ENCODE measurements around the gene MAP7D3.
"Not testable (repeated sequence)": the region's sequence is repeated elsewhere in the genome, so short reads cannot be mapped to it uniquely, and the experiment has no call there.

Gene MAP7D3

GRCh38 chrX:136251041-136251991 lies at the start of gene MAP7D3:
TSS of gene MAP7D3 (minus strand) at chrX:136251400. CDS start at chrX:136251358, 42 bp downstream.
- peak within 1 kb of the TSS; percentile 70 for H3K4me3 ChIP-seq (ENCODE audit: low read depth, low read length)
- DNase-seq (ENCODE audit: low read depth) = peak; percentile 70
- TF ChIP-seq CTCF (IDR thresholded peaks at IDR 0.05; ENCODE audit: low read depth, low read length) (no peak), POLR2A (IDR thresholded peaks at IDR 0.05; ENCODE audit: extremely low read depth, insufficient read length) (peak; percentile 71), MYC (IDR thresholded peaks at IDR 0.05; ENCODE audit: low read depth, low read length) (no peak)
- TF ChIP-seq, protein P1, sequence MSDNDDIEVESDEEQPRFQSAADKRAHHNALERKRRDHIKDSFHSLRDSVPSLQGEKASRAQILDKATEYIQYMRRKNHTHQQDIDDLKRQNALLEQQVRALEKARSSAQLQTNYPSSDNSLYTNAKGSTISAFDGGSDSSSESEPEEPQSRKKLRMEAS (IDR thresholded peaks at IDR 0.05; ENCODE audit: low read depth, low read length) = no peak

DNA sequence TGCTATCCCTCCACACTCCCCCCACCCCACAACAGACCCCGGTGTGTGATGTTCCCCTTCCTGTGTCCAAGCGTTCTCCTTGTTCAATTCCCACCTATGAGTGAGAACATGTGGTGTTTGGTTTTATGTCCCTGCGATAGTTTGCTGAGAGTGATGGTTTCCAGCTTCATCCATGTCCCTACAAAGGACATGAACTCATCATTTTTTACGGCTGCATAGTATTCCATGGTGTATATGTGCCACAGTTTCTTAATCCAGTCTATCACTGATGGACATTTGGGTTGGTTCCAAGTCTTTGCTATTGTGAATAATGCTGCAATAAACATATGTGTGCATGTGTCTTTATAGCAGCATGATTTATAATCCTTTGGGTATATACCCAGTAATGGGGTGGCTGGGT lies 49.5 kb upstream of the MAP7D3 start, which contains the start of gene ADGRG4:
Gene ADGRG4, plus strand, starts transcription at position 243 of the 400 bp plus-strand sequence. CDS start 7,815 bp downstream, outside the sequence.
- not testable (repeated sequence) for DNase-seq (ENCODE audit: low read depth)

GRCh38 chrX:136295380-136295779 lies 44.2 kb upstream of the MAP7D3 start:
- TF ChIP-seq POLR2A (IDR thresholded peaks at IDR 0.05; ENCODE audit: extremely low read depth, insufficient read length) = no peak
- no peak for TF ChIP-seq CTCF (IDR thresholded peaks at IDR 0.05; ENCODE audit: low read depth, low read length)
- TF ChIP-seq, protein P1 (IDR thresholded peaks at IDR 0.05; ENCODE audit: low read depth, low read length) = no peak
- no peak for DNase-seq (ENCODE audit: low read depth)
- no peak overlapping the region for H3K4me3 ChIP-seq (ENCODE audit: low read depth, low read length)

More for the DNA sequence above, 49.5 kb upstream of the MAP7D3 start, which contains the start of gene ADGRG4:
- not testable (repeated sequence) for H3K4me3 ChIP-seq (ENCODE audit: low read depth, low read length)

- DNase-seq (ENCODE audit: low read depth) = no peak
- no peak overlapping the region for H3K4me3 ChIP-seq (ENCODE audit: low read depth, low read length)
- no peak for TF ChIP-seq MYC (IDR thresholded peaks at IDR 0.05; ENCODE audit: low read depth, low read length)
- TF ChIP-seq, protein P1 (IDR thresholded peaks at IDR 0.05; ENCODE audit: low read depth, low read length) = no peak
- no peak for TF ChIP-seq CTCF (IDR thresholded peaks at IDR 0.05; ENCODE audit: low read depth, low read length)
- TF ChIP-seq POLR2A (IDR thresholded peaks at IDR 0.05; ENCODE audit: extremely low read depth, insufficient read length) = no peak
Measured at GRCh38 chrX:136292656-136293055, 41.5 kb upstream of the MAP7D3 start.

- H3K4me3 ChIP-seq (ENCODE audit: low read depth, low read length) = no peak overlapping the region
- no peak for DNase-seq (ENCODE audit: low read depth)
- TF ChIP-seq MYC (IDR thresholded peaks at IDR 0.05; ENCODE audit: low read depth, low read length) (no peak), POLR2A (IDR thresholded peaks at IDR 0.05; ENCODE audit: extremely low read depth, insufficient read length) (no peak), CTCF (IDR thresholded peaks at IDR 0.05; ENCODE audit: low read depth, low read length) (no peak)
- TF ChIP-seq, protein P1 (IDR thresholded peaks at IDR 0.05; ENCODE audit: low read depth, low read length) = no peak
Measured at GRCh38 chrX:136291824-136292223, 40.6 kb upstream of the MAP7D3 start.

- H3K4me3 ChIP-seq (ENCODE audit: low read depth, low read length); DNase-seq (ENCODE audit: low read depth): not testable (repeated sequence)
Measured at GRCh38 chrX:136286375-136286774, 35.2 kb upstream of the MAP7D3 start.
